Measurements from ENCODE around the gene KCNQ1OT1.

KCNQ1OT1 gene

DNA sequence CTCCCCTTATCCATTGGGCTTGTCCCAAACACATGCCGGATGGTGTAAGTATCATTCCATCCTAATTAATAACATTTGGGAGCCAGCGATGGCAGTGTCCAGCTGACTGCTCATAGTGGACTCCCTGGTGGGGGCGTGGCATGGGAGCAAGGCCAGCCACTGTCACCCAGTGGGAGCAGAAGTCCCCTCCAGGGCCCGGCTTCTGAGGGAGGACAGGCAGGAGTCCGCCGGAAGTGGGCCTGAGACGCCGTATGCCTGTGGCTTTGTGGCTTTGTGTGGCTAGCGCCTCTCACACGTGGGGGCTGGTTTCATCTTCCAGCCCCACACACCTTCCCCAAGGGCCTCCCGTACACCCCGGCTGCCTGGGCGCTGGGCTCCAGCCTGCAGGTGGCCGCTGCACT, 130.5 kb downstream of the KCNQ1OT1 start:
- in situ Hi-C loops (cut with HindIII; ENCODE audit: low pct_unique_long_range_greater_than_20kb, low sequenced_read_pairs): no loop called here
- DNase-seq (ENCODE audit: low read depth in 1 of 2, low spot score in 1 of 2): no peak

GRCh38 chr11:2567026-2567671, 132.6 kb downstream of the KCNQ1OT1 start:
- in situ Hi-C loops (cut with HindIII; ENCODE audit: low pct_unique_long_range_greater_than_20kb, low sequenced_read_pairs): no loop called here
- no peak for DNase-seq (ENCODE audit: low read depth in 1 of 2, low spot score in 1 of 2)
- TF ChIP-seq JUND (IDR thresholded peaks at IDR 0.05; ENCODE audit: low read depth): no peak

More for the DNA sequence above, 130.5 kb downstream of the KCNQ1OT1 start:
- no peak for TF ChIP-seq JUND (IDR thresholded peaks at IDR 0.05; ENCODE audit: low read depth)

GRCh38 chr11:2566223-2567025, 133.4 kb downstream of the KCNQ1OT1 start:
- in situ Hi-C loops (cut with HindIII; ENCODE audit: low pct_unique_long_range_greater_than_20kb, low sequenced_read_pairs): no loop called here
- no peak for DNase-seq (ENCODE audit: low read depth in 1 of 2, low spot score in 1 of 2)
- no peak for TF ChIP-seq JUND (IDR thresholded peaks at IDR 0.05; ENCODE audit: low read depth)

DNA sequence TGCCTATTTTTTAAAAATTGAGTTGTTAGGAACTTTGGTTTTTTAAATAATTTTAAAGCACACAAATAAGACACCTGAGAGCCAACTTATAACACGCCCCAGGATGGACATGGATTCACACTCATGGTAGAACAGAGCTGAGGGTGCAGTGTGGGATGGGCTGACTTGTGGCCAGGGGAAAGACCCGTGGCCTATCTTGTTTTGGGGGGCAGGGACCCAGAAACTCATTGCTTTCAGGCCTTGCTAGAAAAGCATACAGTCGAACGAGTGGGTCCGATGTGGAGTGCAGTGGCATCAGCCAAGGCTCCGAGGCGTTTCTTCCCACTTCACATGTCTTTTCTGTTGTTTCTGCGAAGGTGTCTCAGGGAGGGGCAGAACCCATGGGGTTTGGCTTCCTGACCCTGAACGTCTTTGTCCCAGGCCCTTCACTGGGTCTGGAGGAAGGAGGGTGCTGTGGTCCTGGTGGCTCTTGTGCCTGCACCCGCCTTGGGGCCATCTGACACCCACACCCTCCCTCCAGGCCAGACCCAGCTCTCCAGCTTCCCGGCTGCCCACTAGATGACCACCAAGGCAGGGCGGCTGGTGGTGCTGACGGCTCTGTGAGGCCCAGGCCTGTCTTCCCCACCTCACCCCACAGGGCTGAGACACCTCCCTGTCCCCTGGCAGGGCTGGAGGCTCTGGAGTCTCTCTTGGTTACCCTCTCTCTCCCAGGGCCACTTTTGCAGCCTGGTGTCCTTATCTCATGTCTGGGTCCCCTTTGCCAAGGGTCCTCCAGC, 134.2 kb downstream of the KCNQ1OT1 start:
- no peak for TF ChIP-seq JUND (IDR thresholded peaks at IDR 0.05; ENCODE audit: low read depth)
- DNase-seq (ENCODE audit: low read depth in 1 of 2, low spot score in 1 of 2): no peak
- in situ Hi-C loops (cut with HindIII; ENCODE audit: low pct_unique_long_range_greater_than_20kb, low sequenced_read_pairs): no loop called here

- no peak for TF ChIP-seq JUND (IDR thresholded peaks at IDR 0.05; ENCODE audit: low read depth)
- DNase-seq (ENCODE audit: low read depth in 1 of 2, low spot score in 1 of 2): no peak
- in situ Hi-C loops (cut with HindIII; ENCODE audit: low pct_unique_long_range_greater_than_20kb, low sequenced_read_pairs): no loop called here
Observed at GRCh38 chr11:2564588-2565425, 135.0 kb downstream of the KCNQ1OT1 start.

- in situ Hi-C loops (cut with HindIII; ENCODE audit: low pct_unique_long_range_greater_than_20kb, low sequenced_read_pairs): no loop called here
- no peak for DNase-seq (ENCODE audit: low read depth in 1 of 2, low spot score in 1 of 2)
- TF ChIP-seq JUND (IDR thresholded peaks at IDR 0.05; ENCODE audit: low read depth): no peak
Observed at GRCh38 chr11:2564008-2564530, 135.7 kb downstream of the KCNQ1OT1 start.

- in situ Hi-C loops (cut with HindIII; ENCODE audit: low pct_unique_long_range_greater_than_20kb, low sequenced_read_pairs): no loop called here
- no peak for DNase-seq (ENCODE audit: low read depth in 1 of 2, low spot score in 1 of 2)
- TF ChIP-seq JUND (IDR thresholded peaks at IDR 0.05; ENCODE audit: low read depth): no peak
Observed at GRCh38 chr11:2563213-2564007, 136.4 kb downstream of the KCNQ1OT1 start.

DNA sequence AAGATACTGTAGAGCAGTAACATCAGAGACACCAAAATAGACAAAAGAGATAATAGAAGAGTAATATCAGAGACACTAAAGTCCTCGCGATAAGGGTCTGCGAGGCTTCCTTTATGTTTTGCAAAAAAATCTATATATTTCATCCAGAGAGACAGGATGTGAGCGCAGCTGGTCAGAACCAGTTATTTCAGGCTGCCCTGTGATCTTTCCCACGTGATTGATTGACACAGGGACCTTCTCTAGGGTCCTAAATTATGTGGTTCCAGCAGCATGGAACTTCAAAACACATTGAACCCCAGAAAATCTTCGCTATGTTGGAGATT, 136.9 kb downstream of the KCNQ1OT1 start:
- in situ Hi-C loops (cut with HindIII; ENCODE audit: low pct_unique_long_range_greater_than_20kb, low sequenced_read_pairs): no loop called here
- DNase-seq (ENCODE audit: low read depth in 1 of 2, low spot score in 1 of 2): no peak
- TF ChIP-seq JUND (IDR thresholded peaks at IDR 0.05; ENCODE audit: low read depth): no peak

GRCh38 chr11:2561696-2562581, 137.9 kb downstream of the KCNQ1OT1 start:
- DNase-seq (ENCODE audit: low read depth in 1 of 2, low spot score in 1 of 2): no peak
- in situ Hi-C loops (cut with HindIII; ENCODE audit: low pct_unique_long_range_greater_than_20kb, low sequenced_read_pairs): no loop called here
- TF ChIP-seq JUND (IDR thresholded peaks at IDR 0.05; ENCODE audit: low read depth): no peak

DNA sequence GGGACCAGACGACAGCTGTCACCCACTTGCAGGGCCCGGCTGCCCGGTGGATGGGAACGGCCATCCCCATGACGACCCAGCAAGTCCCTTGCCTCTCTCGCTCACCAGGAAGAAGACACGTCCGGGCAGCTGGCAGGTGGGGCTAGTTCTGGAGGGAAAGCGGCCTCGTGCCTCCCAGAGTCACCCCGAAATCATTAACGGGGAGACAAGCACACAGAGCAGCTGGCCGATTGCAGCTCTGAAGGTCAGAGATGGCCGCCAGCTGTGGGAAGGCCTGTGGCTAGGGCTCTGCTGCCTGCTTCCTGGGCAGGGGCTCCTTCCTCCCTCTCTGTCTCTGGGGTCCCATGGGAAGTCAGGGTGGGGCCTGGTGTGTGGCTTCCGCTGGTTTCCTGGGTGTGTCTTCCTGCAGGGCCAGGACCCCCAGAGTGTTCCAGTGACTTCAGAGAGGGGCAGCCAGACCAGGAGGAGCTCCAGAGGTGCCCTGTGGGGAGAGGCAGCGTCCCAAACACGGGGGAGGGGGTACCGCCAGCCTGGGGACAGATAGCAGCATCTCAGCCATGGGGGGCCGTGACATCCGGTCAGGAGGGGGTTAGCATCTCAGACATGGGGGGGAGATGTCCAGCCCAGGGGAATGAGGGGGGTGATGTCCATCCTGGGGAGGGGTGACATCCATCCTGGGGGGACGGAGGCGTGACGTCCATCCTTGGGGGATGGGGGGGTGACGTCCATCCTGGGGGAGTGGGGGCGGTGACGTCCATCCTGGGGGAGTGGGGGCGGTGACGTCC, 140.1 kb downstream of the KCNQ1OT1 start:
- no peak for TF ChIP-seq JUND (IDR thresholded peaks at IDR 0.05; ENCODE audit: low read depth)
- DNase-seq (ENCODE audit: low read depth in 1 of 2, low spot score in 1 of 2): no peak
- in situ Hi-C loops (cut with HindIII; ENCODE audit: low pct_unique_long_range_greater_than_20kb, low sequenced_read_pairs): no loop called here
